PFSK-1 (cell line): Measurements from ENCODE around the gene MAPRE3.

ENCODE experiments used
- FOXP2 ChIP-seq: optimal IDR thresholded peaks from 2 replicates; pipeline ENCODE3; 2011; ENCODE audit warnings: borderline replicate concordance, control low read depth, inconsistent platforms; ENCODE audit not compliant: insufficient read depth; ENCODE audit errors: extremely low read length, extremely low read depth
- REST ChIP-seq, 2 experiments: IDR thresholded peaks; 2 replicates each; pipeline versions ENCODE4 v1.6.1 to v1.8.0; 2011 to 2012; ENCODE audit warnings: low read depth in 2 of 2, low read length in 2 of 2, control low read depth in 1 of 2, inconsistent platforms in 1 of 2, mild to moderate bottlenecking in 1 of 2, moderate library complexity in 1 of 2; ENCODE audit not compliant: insufficient read depth in 1 of 2
- SIN3A ChIP-seq: IDR thresholded peaks from 2 replicates; pipeline ENCODE4 v1.6.1; 2012; ENCODE audit warnings: mild to moderate bottlenecking, low read length, moderate library complexity, borderline replicate concordance; ENCODE audit not compliant: insufficient read depth

GRCh38 chr2:27000228-27000627 is 29.8 kb downstream of the MAPRE3 start:
- TF ChIP-seq REST (IDR thresholded peaks at IDR 0.05; ENCODE audit: insufficient read depth in 1 of 2, low read depth in 2 of 2, low read length in 2 of 2) (no peak), FOXP2 (no peak), SIN3A (no peak)
